HepG2 (cell line): ENCODE measurements around the gene OPRL1. TPM values are rescaled to one million over a fixed set of nuclear protein-coding genes. Genes with fewer than 3 reads are reported as not detected.

Source experiments
- BCL3 ChIP-seq: sonication (generic); formaldehyde crosslinking; IDR thresholded peaks from 2 replicates; pipeline ENCODE4 v1.5.1; 2020; ENCODE audit warnings: mild to moderate bottlenecking, missing genetic modification reagents, moderate library complexity
- FLYWCH1 ChIP-seq: sonication (generic); formaldehyde crosslinking; IDR thresholded peaks from 2 replicates; pipeline ENCODE4 v1.8.1; 2023; ENCODE audit warnings: mild to moderate bottlenecking, missing genetic modification reagents
- HINFP ChIP-seq: sonication (generic); formaldehyde crosslinking; IDR thresholded peaks from 2 replicates; pipeline ENCODE4 v1.4.0; 2020; ENCODE audit warnings: low read depth, mild to moderate bottlenecking, missing genetic modification reagents
- MAZ ChIP-seq, 2 experiments: sonication (generic) in 1 of 2; formaldehyde crosslinking in 1 of 2; IDR thresholded peaks; 2 replicates each; pipeline versions ENCODE4 v1.5.0 to v1.6.1; 2012 to 2020; ENCODE audit warnings: low read depth in 2 of 2, mild to moderate bottlenecking in 2 of 2, borderline replicate concordance in 1 of 2, improper control_type of control experiment in 1 of 2, low read length in 1 of 2, missing genetic modification reagents in 1 of 2, moderate library complexity in 1 of 2
- TFDP1 ChIP-seq: IDR thresholded peaks from 2 replicates; pipeline ENCODE4 v1.6.1; 2016; ENCODE audit warnings: missing compliant biosample characterization, missing genetic modification reagents, borderline replicate concordance
- THAP8 ChIP-seq: sonication (generic); formaldehyde crosslinking; IDR thresholded peaks from 2 replicates; pipeline ENCODE4 v1.5.1; 2020; ENCODE audit warnings: missing genetic modification reagents, mild to moderate bottlenecking, borderline replicate concordance
- ZFP37 ChIP-seq: sonication (generic); formaldehyde crosslinking; IDR thresholded peaks from 2 replicates; pipeline ENCODE4 v1.4.0; 2020; ENCODE audit warnings: missing genetic modification reagents, borderline replicate concordance
- ZNF646 ChIP-seq: sonication (generic); formaldehyde crosslinking; IDR thresholded peaks from 2 replicates; pipeline ENCODE4 v1.9.0; 2021; ENCODE audit warnings: mild to moderate bottlenecking, missing genetic modification reagents
- ZNF792 ChIP-seq: IDR thresholded peaks from 2 replicates; pipeline ENCODE4 v1.6.1; 2016
- polyA plus RNA-seq, 8 experiments: library from polyadenylated mRNA; depleted of rRNA in 3 of 8; stranded (reverse) in 7 of 8; unstranded in 1 of 8; fragments of >200 nt; fragmentation: Illumina TruSeq in 4 of 8; extraction: Trizol in 4 of 8; gene quantifications; 2 replicates each; pipeline versions ENCODE4 v1.2.1 to v1.2.3, GENCODE V29; 2011 to 2016; ENCODE audit warnings: low read depth in 4 of 8, missing spikeins in 1 of 8, mixed read lengths in 1 of 8; ENCODE audit not compliant: insufficient read depth in 1 of 8
- total RNA-seq, 5 experiments: library from RNA; depleted of rRNA; stranded (reverse); fragments of >200 nt; fragmentation: Illumina TruSeq; extraction: Trizol; gene quantifications; 2 replicates each; pipeline ENCODE4 v1.2.3, GENCODE V29; 2016; ENCODE audit warnings: low read depth in 1 of 5

OPRL1 gene
- total and polyA plus RNA-seq, 2 of the 13 experiments (the other 11 are each of a cell fraction or from before 2014, with no cell fraction given) = 0.35 to 0.71 TPM

- TF ChIP-seq ZNF646 (CRISPR knock-in tag) = no peak
- no peak for TF ChIP-seq ZFP37 (CRISPR knock-in tag)
- TF ChIP-seq ZNF792 (CRISPR knock-in tag) = no peak
- no peak for TF ChIP-seq BCL3 (CRISPR knock-in tag)
- TF ChIP-seq FLYWCH1 (CRISPR knock-in tag) = no peak
- no peak for TF ChIP-seq HINFP (CRISPR knock-in tag)
- TF ChIP-seq THAP8 (CRISPR knock-in tag) = no peak
- no peak for TF ChIP-seq MAZ (IDR thresholded peaks at IDR 0.05; ENCODE audit: borderline replicate concordance, low read depth, low read length)
- no peak for TF ChIP-seq MAZ (CRISPR knock-in tag; IDR thresholded peaks at IDR 0.05; ENCODE audit: low read depth)
- no peak for TF ChIP-seq TFDP1 (CRISPR knock-in tag)
Measured at GRCh38 chr20:64062276-64062595, 17.6 kb upstream of the OPRL1 start (continued).
